ENCODE measurements around the gene ADGRL2. TPM values are rescaled to one million over a fixed set of nuclear protein-coding genes. Genes with fewer than 3 reads are reported as not detected.

The ADGRL2 gene
- total and polyA plus RNA-seq, 7 donors, result 5.0 to 13.2 (median 7.2) TPM

- H3K36me3 ChIP-seq (ENCODE audit: insufficient read depth in 1 of 2, low read depth in 1 of 2), result no peaks in the 10 kb centered on the region
- peaks cover 7% of the 10 kb centered on the region for H3K4me1 ChIP-seq
- no peak overlapping the region for H3K4me3 ChIP-seq
- no peak for TF ChIP-seq CTCF (IDR thresholded peaks at IDR 0.05)
- intact Hi-C loops (cut with DNase I), result no loop called here
- no peaks in the 10 kb centered on the region for H3K27me3 ChIP-seq (ENCODE audit: insufficient read depth in 3 of 3, low read length in 2 of 3)
- no peak for ATAC-seq
- H3K27ac ChIP-seq, result no peak overlapping the region
- 2 to 20% (median 11%) methylated on average over 1 of the region's 1 CpG for WGBS, 3 donors
- DNase-seq, result no peak
- H3K9me3 ChIP-seq, result no peaks in the 10 kb centered on the region
Observed at GRCh38 chr1:81832573-81832972, 31.8 kb downstream of the ADGRL2 start.

- peaks cover 7% of the 10 kb centered on the region for H3K4me1 ChIP-seq
- WGBS, 3 donors, result 76 to 78% (median 77%) methylated on average over 4 of the region's 4 CpGs
- no peak for TF ChIP-seq CTCF (IDR thresholded peaks at IDR 0.05)
Observed at GRCh38 chr1:81833722-81834121, 33.0 kb downstream of the ADGRL2 start.

GRCh38 chr1:81834268-81834667 lies 33.5 kb downstream of the ADGRL2 start:
- no peaks in the 10 kb centered on the region for H3K9me3 ChIP-seq
- H3K4me3 ChIP-seq, result no peak overlapping the region
- DNase-seq, result no peak
- no peaks in the 10 kb centered on the region for H3K36me3 ChIP-seq (ENCODE audit: insufficient read depth in 1 of 2, low read depth in 1 of 2)
- no peak overlapping the region for H3K27ac ChIP-seq
- no peak for TF ChIP-seq CTCF (IDR thresholded peaks at IDR 0.05)
- peaks cover 7% of the 10 kb centered on the region for H3K4me1 ChIP-seq
- no peaks in the 10 kb centered on the region for H3K27me3 ChIP-seq (ENCODE audit: insufficient read depth in 3 of 3, low read length in 2 of 3)
- intact Hi-C loops (cut with DNase I), result no loop called here
- WGBS, 3 donors, result 53 to 60% (median 56%) methylated on average over 2 of the region's 2 CpGs
- ATAC-seq, result no peak

More at GRCh38 chr1:81833722-81834121, 33.0 kb downstream of the ADGRL2 start:
- intact Hi-C loops (cut with DNase I), result no loop called here
- no peaks in the 10 kb centered on the region for H3K9me3 ChIP-seq
- no peak overlapping the region for H3K4me3 ChIP-seq
- ATAC-seq (no peak), DNase-seq (no peak)
- H3K27me3 ChIP-seq (ENCODE audit: insufficient read depth in 3 of 3, low read length in 2 of 3), result no peaks in the 10 kb centered on the region
- no peaks in the 10 kb centered on the region for H3K36me3 ChIP-seq (ENCODE audit: insufficient read depth in 1 of 2, low read depth in 1 of 2)
- H3K27ac ChIP-seq, result no peak overlapping the region

- Histone ChIP-seq H3K4me3 (no peak overlapping the region), H3K36me3 (ENCODE audit: insufficient read depth in 1 of 2, low read depth in 1 of 2) (no peaks in the 10 kb centered on the region), H3K9me3 (no peaks in the 10 kb centered on the region), H3K27ac (no peak overlapping the region), H3K4me1 (peaks cover 7% of the 10 kb centered on the region), H3K27me3 (ENCODE audit: insufficient read depth in 3 of 3, low read length in 2 of 3) (no peaks in the 10 kb centered on the region)
- DNase-seq (no peak), ATAC-seq (peak in 2 of 4 donors; percentile 30 to 47)
- intact Hi-C loops (cut with DNase I), result no loop called here
- no peak for TF ChIP-seq CTCF (IDR thresholded peaks at IDR 0.05)
- 44 to 48% (median 46%) methylated on average over 6 of the region's 6 CpGs for WGBS, 3 donors
Observed at GRCh38 chr1:81834921-81835698, 34.4 kb downstream of the ADGRL2 start.
